Activated naive CD4-positive, alpha-beta T cell treated with anti-CD3 and anti-CD28 coated beads, Interleukin-2, amount 50 U/mL, for 24 hours (primary cell): ENCODE data around the gene CFAP20DC.
"Not testable (repeated sequence)": the region's sequence is repeated elsewhere in the genome, so short reads cannot be mapped to it uniquely, and the experiment has no call there.

Experiments used
- H3K27ac Mint-ChIP-seq: one replicate; pipeline ENCODE4 v1.8.0; 2021; ENCODE audit warnings: mild to moderate bottlenecking, mixed read lengths
- H3K27me3 Mint-ChIP-seq: one replicate; pipeline ENCODE4 v1.8.0; 2021; ENCODE audit warnings: mixed read lengths
- H3K36me3 Mint-ChIP-seq: one replicate; pipeline ENCODE4 v1.8.0; 2021; ENCODE audit warnings: mixed read lengths
- H3K4me1 Mint-ChIP-seq: one replicate; pipeline ENCODE4 v1.8.0; 2021; ENCODE audit warnings: mixed read lengths
- H3K4me3 Mint-ChIP-seq: one replicate; pipeline ENCODE4 v1.8.0; 2021; ENCODE audit warnings: mild to moderate bottlenecking, mixed read lengths
- H3K9me3 Mint-ChIP-seq: one replicate; pipeline ENCODE4 v1.8.0; 2021; ENCODE audit warnings: mixed read lengths

Gene CFAP20DC

DNA sequence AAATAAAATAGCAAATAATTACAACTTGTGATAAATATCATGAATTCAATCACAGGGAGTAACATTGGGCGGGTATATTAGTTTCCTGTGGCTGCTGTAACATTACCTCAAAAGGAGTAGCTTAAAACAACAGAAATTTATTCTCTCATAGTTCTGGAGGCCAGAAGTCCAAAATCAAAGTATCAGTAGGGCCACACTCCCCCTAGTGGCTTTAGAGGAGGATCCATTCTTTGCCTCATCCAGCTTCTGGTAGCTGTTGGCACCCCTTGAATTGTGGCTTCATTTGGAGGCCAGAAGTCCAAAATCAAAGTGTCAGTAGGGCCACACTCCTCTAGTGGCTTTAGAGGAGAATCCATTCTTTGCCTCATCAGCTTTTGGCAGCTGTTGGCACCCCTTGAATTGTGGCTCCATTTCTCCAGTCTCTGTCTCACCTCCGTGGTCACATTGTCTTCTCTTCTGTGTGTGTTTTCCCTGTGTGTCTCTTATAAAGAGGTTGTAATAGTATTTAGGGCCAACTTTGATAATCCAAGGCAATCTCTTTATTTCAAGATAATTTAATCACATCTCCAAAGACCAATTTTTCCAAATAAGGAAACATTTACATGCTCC lies 3.1 kb upstream of the CFAP20DC start:
- Mint-ChIP-seq H3K36me3 (no peaks in the 10 kb centered on the region), H3K27ac (no peak overlapping the region), H3K9me3 (no peaks in the 10 kb centered on the region)

DNA sequence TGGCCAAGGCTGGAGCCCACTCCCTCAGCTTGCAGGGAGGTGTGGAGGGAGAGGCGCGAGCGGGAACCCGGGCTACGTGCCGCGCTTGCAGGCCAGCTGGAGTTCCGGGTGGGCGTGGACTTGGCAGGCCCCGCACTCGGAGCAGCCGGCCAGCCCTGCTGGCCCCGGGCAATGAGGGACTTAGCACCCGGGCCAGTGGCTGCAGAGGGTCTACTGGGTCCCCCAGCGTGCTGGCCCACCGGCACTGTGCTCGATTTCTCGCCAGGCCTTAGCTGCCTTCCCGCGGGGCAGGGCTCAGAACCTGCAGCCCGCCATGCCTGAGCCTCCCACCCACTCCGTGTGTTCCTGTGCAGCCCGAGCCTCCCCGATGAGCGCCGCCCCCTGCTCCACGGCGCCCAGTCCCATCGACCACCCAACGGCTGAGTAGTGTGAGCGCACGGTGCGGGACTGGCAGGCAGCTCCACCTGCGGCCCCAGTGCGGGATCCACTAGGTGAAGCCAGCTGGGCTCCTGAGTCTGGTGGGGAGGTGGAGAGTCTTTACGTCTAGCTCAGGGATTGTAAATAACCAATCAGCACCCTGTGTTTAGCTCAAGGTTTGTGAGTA lies 1.1 kb upstream of the CFAP20DC start:
- H3K4me3 Mint-ChIP-seq, H3K27me3 Mint-ChIP-seq, H3K4me1 Mint-ChIP-seq, H3K36me3 Mint-ChIP-seq, H3K27ac Mint-ChIP-seq, H3K9me3 Mint-ChIP-seq: not testable (repeated sequence)

More for the DNA sequence above, 3.1 kb upstream of the CFAP20DC start:
- Mint-ChIP-seq H3K4me1 (peaks cover 5% of the 10 kb centered on the region), H3K4me3 (no peak overlapping the region), H3K27me3 (no peaks in the 10 kb centered on the region)

DNA sequence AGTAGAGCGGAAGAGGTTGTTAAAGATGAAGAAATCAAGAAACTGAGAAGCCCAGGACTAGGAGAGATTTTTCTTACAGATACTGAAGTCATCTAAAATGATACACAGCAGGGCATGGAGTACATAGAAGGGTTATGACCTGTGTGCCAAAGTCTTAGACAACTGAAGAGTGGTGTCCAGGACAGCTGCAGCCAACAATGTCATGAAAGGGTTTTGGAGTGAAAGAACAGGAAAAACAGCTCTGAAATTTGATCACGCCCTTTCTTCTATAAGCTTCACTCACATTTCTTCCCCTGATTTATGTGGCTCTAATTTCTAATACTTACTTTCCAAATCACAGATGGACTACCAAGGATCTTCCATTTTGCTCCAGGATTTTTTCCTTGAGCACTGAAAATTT lies 3.0 kb downstream of the CFAP20DC start:
- Mint-ChIP-seq H3K36me3 (no peaks in the 10 kb centered on the region), H3K4me1 (peaks cover 5% of the 10 kb centered on the region), H3K4me3 (no peak overlapping the region), H3K27ac (no peak overlapping the region), H3K27me3 (no peaks in the 10 kb centered on the region), H3K9me3 (no peaks in the 10 kb centered on the region)

DNA sequence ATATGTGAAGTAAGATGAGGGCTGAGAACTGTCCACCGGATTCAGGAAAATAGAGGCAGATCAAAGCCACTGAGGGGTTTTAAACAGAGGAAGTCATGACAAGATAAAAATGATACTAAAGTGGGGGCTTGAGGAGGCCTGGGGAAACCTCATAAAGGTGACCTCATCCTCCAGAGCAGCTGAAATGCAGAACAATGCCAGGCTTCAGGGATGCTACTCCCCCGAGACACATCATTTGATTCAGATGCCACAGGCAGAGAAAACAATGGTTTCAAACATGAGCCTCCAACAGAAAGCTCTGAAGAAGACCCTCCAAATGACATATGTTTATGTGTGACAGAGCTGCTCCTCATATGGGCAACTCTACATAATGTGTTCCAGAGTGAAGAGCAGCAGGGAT lies 6.4 kb downstream of the CFAP20DC start:
- Mint-ChIP-seq H3K27me3 (no peaks in the 10 kb centered on the region), H3K27ac (no peak overlapping the region), H3K9me3 (no peaks in the 10 kb centered on the region), H3K36me3 (no peaks in the 10 kb centered on the region), H3K4me3 (no peak overlapping the region), H3K4me1 (no peaks in the 10 kb centered on the region)

DNA sequence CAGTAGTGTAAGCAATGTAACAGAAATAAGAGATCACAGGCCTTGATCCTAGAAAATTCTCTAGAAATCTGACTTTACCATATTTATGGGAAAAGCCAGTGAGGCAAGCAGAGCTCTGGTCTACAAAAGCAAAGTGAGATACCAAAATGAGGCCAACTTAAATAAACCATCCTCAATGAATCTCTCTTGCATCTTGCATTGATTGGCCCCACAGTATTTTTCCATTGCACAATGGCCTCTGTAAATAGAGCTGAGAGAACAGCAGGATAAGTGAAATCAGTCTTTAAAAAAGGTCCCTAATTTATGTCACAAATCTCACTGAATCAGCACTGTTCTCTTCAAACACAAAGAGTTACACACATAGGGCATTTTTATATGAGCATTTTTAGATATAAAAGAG lies 8.9 kb downstream of the CFAP20DC start:
- Mint-ChIP-seq H3K4me3 (no peak overlapping the region), H3K27ac (no peak overlapping the region), H3K4me1 (no peaks in the 10 kb centered on the region), H3K36me3 (no peaks in the 10 kb centered on the region), H3K27me3 (peaks cover 1% of the 10 kb centered on the region), H3K9me3 (no peaks in the 10 kb centered on the region)

DNA sequence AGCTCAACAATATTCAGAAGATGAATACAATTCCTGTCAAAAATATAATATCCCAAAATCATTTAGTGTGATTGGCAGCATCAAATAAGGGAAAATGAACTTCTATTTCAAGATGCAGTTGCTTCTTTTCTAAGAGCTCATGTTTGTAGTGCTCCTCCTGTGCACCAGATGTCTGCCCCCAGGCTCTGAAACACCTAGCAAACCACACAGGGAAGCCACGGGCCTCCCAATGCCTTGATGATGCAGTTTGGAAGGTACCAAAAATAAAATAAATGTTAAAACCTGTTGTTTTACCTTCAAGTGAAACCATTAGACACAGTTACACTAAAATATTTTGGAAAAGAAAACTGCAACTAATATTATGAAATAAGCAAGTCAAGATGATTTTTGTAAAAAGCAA lies 22.2 kb downstream of the CFAP20DC start:
- H3K9me3 Mint-ChIP-seq: no peaks in the 10 kb centered on the region
- H3K27ac Mint-ChIP-seq: no peak overlapping the region
- peaks cover 8% of the 10 kb centered on the region for H3K27me3 Mint-ChIP-seq
- H3K4me1 Mint-ChIP-seq: no peaks in the 10 kb centered on the region
- no peak overlapping the region for H3K4me3 Mint-ChIP-seq
- no peaks in the 10 kb centered on the region for H3K36me3 Mint-ChIP-seq

DNA sequence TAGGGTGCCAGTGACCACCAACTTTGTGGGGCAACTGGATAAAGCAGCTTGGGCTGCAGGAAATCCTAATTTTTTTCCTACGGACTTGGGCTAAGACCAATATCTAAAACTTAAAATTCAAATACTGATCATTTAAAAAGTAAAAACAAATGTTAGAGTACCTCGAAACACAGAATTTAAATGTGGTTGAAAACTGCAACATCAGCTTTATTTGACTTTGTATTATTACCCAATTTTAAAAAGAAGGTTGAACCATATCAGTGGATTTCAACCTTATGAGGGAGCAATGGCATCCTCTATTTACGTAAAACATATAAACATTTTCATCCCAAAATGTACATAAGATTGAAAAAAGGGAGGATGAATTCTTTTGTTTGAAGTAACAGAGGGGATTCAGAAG lies 26.2 kb downstream of the CFAP20DC start:
- no peaks in the 10 kb centered on the region for H3K9me3 Mint-ChIP-seq
- H3K4me1 Mint-ChIP-seq: no peaks in the 10 kb centered on the region
- H3K4me3 Mint-ChIP-seq: no peak overlapping the region
- H3K27ac Mint-ChIP-seq: no peak overlapping the region
- peaks cover 5% of the 10 kb centered on the region for H3K27me3 Mint-ChIP-seq
- H3K36me3 Mint-ChIP-seq: no peaks in the 10 kb centered on the region

DNA sequence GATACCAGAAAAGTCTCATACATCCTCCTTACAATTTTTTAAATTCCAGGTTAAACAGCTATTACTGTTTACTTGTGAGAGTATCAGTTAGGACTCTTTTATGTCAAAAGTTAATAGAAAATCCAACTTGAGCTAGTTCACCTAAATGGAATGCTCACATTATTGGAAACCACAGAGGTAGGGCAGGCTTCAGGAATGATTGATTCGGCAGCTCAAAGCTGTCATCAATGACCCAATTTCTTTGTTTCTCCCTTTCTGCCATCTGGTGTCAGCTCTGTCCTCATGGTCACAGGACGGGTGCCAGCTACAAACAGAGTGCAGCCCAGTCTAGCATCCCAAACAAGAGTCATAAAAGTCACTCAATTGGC lies 32.2 kb downstream of the CFAP20DC start:
- Mint-ChIP-seq H3K36me3 (no peaks in the 10 kb centered on the region), H3K27me3 (peaks cover 3% of the 10 kb centered on the region), H3K27ac (no peak overlapping the region), H3K9me3 (no peaks in the 10 kb centered on the region), H3K4me3 (no peak overlapping the region), H3K4me1 (no peaks in the 10 kb centered on the region)

DNA sequence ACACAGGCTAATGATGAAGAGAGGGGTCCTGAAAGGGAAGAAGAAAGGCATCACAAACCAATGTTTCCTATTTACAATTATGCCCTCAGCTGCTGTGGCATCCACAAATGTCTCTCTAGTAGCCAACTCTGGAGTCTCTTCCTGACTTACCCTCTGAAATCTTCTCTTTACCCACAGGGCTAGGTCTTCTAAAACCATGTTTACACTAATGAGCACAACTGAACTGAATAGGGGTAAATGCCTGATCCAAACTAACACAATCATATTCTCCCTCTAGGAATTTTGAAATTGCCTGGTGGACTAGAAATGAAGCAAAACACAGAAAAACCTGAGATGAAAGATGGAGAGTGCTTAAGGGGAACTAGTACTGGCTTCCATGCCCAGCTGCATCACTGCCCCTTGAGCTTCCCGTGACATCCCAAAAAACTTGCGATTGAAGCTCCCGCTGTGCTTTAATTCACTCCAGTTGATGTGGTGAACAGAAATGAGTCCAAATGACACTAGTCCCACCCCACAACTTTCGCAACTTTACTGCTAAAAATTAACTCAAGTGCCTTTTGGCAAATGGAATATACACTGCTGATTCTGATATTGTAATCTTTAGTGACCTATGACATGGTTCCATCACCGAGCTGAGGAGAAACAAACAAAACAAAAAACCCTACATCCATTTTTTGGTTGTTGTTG lies 32.8 kb downstream of the CFAP20DC start:
- H3K27ac Mint-ChIP-seq: no peak overlapping the region
- no peak overlapping the region for H3K4me3 Mint-ChIP-seq
- H3K27me3 Mint-ChIP-seq: peaks cover 5% of the 10 kb centered on the region
- H3K4me1 Mint-ChIP-seq: no peaks in the 10 kb centered on the region
- no peaks in the 10 kb centered on the region for H3K36me3 Mint-ChIP-seq
- no peaks in the 10 kb centered on the region for H3K9me3 Mint-ChIP-seq

DNA sequence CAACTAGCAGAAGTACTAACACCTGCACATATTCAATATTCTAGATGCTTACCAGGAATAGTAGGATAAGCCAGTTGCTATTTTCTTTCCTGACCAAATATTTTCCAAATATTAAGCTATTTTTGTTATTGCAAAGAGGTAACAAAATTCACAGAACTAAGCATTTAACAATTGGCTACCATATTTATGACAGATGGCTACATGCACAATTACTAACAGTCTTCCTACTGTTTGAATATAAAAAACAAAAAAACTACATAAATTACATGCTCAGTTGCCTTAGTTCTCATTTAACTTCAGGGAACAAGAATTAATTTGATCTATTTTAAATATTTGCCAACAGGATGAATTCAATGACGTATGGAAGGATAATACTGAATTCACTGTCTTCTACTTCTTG lies 36.2 kb downstream of the CFAP20DC start:
- Mint-ChIP-seq H3K9me3 (no peaks in the 10 kb centered on the region), H3K4me1 (no peaks in the 10 kb centered on the region), H3K4me3 (no peak overlapping the region), H3K27me3 (peaks cover 12% of the 10 kb centered on the region), H3K36me3 (no peaks in the 10 kb centered on the region), H3K27ac (no peak overlapping the region)

DNA sequence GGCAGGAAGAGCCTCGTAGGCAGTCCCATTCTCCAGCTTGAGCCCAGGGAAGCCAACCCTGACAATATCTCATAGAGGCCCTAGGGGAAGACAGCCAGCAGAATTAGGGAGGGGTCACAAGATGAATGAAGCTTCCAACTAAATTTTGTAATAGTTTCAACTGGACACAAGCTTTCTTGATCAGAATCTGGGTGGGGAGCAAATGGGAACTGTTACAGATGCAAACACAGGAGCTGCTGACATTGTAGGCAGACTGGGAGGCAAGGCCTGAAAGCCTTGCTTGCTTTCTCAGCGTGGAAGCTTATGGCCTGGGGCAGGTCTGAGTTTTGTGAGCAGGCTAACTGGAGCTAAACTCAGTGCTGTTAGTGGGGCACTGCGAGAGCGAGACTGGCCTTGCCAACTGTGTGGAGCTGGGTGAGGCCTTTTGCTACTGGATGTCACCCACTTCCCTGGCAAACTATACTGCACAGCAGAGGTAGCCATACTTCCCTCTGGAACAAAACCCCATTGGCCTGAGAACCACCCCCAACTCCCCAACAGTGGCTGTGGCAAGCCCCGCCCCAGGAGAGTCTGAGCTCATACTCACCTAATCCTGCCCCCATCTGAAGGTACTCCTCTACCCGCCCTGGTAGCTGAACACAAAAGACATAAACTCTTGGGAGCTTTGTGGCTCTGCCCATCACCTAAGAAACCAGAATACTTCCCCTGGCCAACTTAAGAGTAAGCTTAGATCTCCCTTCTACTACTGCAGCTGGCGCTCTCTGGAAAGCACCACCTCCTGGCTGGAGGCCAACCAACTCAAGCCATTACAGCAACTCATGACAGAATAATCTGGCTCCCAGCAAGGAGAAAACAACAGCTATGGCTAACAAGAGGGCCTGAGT lies 42.9 kb downstream of the CFAP20DC start:
- Mint-ChIP-seq H3K4me1 (no peaks in the 10 kb centered on the region), H3K27ac (no peak overlapping the region), H3K36me3 (no peaks in the 10 kb centered on the region), H3K4me3 (no peak overlapping the region), H3K9me3 (no peaks in the 10 kb centered on the region), H3K27me3 (peaks cover 10% of the 10 kb centered on the region)

DNA sequence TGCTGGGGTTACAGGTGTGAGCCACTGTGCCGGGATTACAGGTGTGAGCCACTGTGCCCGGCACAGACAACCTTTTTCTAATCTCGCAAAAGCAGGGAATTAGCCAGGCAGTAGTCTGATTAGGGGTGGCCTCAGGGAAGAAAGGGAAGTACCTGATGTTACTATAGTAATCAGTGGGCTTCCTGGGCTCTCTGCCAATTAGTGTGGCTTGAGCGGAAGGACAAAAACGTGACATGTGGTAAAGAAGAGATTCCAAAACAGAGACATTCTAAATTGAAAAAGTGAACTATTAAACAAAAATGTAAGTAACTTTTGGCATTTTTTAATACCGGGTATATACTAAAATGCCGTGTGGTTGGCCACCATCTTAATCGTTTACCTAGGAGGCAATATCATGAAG lies 48.1 kb downstream of the CFAP20DC start:
- Mint-ChIP-seq H3K36me3 (no peaks in the 10 kb centered on the region), H3K4me3 (no peak overlapping the region), H3K27me3 (peaks cover 4% of the 10 kb centered on the region)

DNA sequence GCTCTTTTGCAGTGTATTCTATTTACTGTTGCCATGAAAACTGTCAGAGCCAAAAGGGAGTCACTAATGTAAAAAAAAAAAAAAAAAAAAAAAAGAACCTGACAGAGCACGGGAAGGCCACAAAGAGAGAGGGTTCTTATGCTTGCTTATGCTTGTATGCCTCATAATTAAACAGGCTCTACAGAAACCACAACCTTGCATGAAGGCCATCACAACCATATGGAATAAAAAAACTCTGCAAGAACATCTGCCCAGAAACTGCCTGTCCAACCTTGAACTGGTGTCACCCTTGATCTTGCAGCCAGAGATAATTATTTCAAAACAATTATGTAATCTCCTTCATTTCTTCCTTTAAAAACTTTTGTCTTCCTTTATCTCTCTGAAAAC lies 50.1 kb downstream of the CFAP20DC start:
- H3K4me1 Mint-ChIP-seq: peaks cover 3% of the 10 kb centered on the region
- no peaks in the 10 kb centered on the region for H3K36me3 Mint-ChIP-seq
- no peak overlapping the region for H3K27ac Mint-ChIP-seq
- H3K27me3 Mint-ChIP-seq: peaks cover 4% of the 10 kb centered on the region
- H3K4me3 Mint-ChIP-seq: no peak overlapping the region
- no peaks in the 10 kb centered on the region for H3K9me3 Mint-ChIP-seq

More for the DNA sequence above, 48.1 kb downstream of the CFAP20DC start:
- H3K4me1 Mint-ChIP-seq: no peaks in the 10 kb centered on the region
- no peak overlapping the region for H3K27ac Mint-ChIP-seq
- no peaks in the 10 kb centered on the region for H3K9me3 Mint-ChIP-seq

DNA sequence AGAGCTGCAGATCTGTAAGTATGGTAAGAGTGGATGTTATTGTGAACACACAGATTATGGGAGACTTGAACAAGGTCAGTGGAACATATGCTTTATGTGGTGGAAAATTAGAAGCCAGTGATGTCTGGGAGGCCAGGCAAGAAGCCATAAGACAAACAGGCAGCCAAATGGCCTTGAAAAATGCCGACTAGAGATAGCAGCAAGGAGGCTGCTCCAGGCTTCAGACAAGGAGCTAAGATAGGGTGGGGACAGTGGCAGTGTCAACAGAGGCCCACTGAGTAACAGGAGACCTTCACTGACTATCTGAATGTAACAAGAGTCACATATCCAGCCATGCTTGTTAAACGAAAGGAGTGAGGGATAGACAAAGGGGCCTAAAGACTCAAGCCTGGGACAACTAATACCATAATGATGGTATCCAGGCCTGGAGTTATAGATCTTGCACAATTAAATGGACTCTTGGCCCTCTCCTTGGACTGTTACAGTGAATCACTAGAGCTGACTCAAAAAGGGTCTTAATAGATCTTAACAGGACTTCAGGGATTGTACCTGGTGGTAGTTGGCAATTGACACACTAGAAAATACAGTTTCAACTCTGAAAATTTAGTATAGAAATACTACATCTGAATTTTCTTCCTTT lies 50.6 kb downstream of the CFAP20DC start:
- peaks cover 4% of the 10 kb centered on the region for H3K27me3 Mint-ChIP-seq

DNA sequence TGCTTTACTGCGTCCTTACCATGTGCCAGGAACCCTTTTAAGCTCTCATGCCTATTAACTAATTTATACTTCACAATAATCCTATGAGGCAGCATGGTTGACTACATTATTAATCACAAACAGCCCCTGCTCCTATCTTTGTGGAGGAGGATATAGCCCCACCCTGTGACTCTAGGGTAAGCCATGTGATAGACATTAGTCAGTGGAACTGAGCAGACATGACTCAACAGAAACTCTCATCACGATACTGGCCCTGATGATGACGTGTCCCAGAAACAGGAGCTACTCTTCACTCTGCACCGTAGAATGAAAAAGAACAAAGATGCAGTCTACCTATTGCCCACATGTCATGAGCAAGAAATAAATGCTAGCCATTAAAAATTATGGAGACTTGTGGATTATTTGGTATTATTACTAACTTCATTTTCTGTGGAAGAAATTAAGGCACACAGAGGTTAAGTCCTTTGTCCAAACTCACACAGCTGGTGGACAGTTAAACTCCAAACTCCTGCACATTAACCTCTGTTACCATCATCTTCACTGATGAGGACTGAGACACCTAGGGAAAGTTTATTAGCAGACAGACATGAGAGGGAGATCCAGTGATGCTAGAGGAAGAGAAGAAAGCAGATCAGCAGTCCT lies 51.2 kb downstream of the CFAP20DC start:
- Mint-ChIP-seq H3K27ac (no peak overlapping the region), H3K4me1 (peaks cover 6% of the 10 kb centered on the region), H3K4me3 (no peak overlapping the region), H3K27me3 (peaks cover 4% of the 10 kb centered on the region), H3K9me3 (no peaks in the 10 kb centered on the region), H3K36me3 (no peaks in the 10 kb centered on the region)

More for the DNA sequence above, 50.6 kb downstream of the CFAP20DC start:
- peaks cover 6% of the 10 kb centered on the region for H3K4me1 Mint-ChIP-seq
- no peaks in the 10 kb centered on the region for H3K36me3 Mint-ChIP-seq
- H3K4me3 Mint-ChIP-seq: no peak overlapping the region
- no peak overlapping the region for H3K27ac Mint-ChIP-seq
- no peaks in the 10 kb centered on the region for H3K9me3 Mint-ChIP-seq
